Activated CD8-positive, alpha-beta memory T cell treated with anti-CD3 and anti-CD28 coated beads, Interleukin-2, amount 50 U/mL, for 1 hour (primary cell): ENCODE measurements around the gene EIPR1.
"Not testable (repeated sequence)": the region's sequence is repeated elsewhere in the genome, so short reads cannot be mapped to it uniquely, and the experiment has no call there.

Experiments used
- DNase-seq: peaks from one replicate; pipeline ENCODE4 v3.0.0-alpha.2; 2020; ENCODE audit errors: extremely low read depth

The EIPR1 gene

DNA sequence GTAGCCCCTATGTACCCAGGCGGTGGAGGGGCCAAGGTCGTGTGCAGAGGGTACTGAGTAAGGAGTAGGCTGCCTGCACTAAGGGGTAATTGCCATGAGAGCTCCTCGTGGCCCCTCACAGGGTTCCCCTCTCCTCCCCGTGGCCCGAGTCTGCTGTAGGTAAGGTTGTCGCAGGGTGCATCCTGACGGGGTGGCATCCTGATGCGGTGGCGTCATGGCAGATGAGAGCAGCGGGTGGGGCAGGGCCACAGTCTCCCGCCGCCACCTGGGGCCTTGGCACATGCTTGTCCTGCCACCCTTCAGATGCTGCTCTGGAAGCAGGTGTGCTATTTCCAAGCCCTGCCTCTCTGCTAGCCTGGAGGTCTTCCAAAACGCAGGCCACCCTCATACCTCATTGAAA lies 89.7 kb downstream of the EIPR1 start:
- DNase-seq = no peak

- DNase-seq = not testable (repeated sequence)
Observed at GRCh38 chr2:3286646-3287036, 91.0 kb downstream of the EIPR1 start.

- DNase-seq = no peak
Observed at GRCh38 chr2:3285901-3286645, 91.5 kb downstream of the EIPR1 start.

DNA sequence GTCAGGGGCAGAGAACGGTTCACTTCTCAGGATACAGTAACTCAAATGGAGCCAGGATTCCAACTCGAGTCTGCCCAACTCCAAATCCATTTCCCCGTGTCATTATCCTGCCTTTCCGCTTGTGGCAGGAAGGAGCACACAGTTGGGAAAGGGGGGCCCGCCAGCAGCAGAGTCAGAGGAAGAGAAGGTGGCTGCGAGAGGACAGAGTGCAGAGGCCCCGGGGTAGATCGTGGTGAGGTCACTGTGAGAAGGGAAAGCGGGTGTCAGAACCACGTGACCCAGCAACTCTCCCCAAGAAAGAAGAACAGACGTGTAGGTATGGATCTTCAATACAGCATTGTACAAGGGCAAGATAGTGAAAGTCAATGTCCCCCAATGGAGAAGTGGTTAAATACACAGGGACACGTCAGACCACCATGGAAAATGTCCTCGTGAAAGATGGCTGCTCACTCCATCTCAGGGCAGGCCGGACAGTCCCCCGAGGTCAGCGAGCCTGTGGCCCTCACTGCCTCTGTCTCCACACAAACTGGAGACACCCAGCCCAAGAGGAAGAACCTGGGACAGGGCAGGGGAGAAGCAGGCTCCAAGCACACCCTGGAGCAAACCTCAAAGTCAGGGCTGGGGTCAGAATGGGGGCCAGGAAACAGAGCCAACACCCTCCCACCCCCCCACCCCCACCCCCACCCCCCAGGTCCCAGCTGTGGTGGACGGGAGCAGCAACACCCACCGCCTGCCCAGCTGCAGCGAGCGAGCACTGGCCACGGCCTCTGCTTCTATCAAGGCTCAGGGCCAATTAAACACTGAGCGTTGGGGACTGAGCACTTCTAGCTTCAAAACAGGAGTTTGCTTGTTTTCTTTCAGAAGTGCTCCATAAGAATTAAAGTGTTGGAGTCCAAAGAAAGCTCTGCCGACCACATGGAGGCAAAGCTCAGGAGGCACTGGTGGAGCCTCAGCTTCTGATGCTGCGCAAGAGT lies 92.7 kb downstream of the EIPR1 start:
- DNase-seq = no peak

DNA sequence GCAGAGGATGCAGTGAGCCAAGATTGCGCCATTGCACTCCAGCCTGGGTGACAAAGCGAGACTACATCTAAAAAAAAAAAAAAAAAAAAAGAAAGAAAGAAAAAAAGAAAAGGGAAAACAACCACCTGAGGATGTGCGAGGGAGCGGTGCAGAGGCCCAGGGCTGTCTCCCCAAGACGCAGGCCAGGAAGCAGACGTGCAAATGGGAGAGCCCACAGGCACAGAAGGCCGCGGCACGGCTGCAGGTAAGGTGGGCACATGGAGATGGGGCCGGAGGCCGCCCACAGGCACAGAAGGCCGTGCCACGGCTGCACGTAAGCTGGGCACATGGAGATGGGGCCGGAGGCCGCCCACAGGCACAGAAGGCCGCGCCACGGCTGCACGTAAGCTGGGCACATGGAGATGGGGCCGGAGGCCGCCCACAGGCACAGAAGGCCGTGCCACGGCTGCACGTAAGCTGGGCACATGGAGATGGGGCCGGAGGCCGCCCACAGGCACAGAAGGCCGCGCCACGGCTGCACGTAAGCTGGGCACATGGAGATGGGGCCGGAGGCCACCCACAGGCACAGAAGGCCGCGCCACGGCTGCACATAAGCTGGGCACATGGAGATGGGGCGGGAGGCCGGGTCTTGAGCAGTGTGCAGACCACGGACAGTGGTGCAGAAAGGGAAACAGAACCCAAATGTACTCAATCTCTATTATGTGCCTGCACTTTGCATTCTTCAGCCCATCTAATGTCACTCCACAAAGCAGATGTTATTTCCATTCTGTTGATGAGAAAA lies 93.6 kb downstream of the EIPR1 start:
- DNase-seq = not testable (repeated sequence)

GRCh38 chr2:3283206-3283605 lies 94.4 kb downstream of the EIPR1 start:
- DNase-seq = no peak

GRCh38 chr2:3282056-3282998 lies 95.3 kb downstream of the EIPR1 start:
- no peak for DNase-seq

- DNase-seq = no peak
Observed at GRCh38 chr2:3280683-3281520, 96.7 kb downstream of the EIPR1 start.

GRCh38 chr2:3280197-3280596 lies 97.4 kb downstream of the EIPR1 start:
- no peak for DNase-seq

GRCh38 chr2:3279236-3279960 lies 98.2 kb downstream of the EIPR1 start:
- DNase-seq = no peak

DNA sequence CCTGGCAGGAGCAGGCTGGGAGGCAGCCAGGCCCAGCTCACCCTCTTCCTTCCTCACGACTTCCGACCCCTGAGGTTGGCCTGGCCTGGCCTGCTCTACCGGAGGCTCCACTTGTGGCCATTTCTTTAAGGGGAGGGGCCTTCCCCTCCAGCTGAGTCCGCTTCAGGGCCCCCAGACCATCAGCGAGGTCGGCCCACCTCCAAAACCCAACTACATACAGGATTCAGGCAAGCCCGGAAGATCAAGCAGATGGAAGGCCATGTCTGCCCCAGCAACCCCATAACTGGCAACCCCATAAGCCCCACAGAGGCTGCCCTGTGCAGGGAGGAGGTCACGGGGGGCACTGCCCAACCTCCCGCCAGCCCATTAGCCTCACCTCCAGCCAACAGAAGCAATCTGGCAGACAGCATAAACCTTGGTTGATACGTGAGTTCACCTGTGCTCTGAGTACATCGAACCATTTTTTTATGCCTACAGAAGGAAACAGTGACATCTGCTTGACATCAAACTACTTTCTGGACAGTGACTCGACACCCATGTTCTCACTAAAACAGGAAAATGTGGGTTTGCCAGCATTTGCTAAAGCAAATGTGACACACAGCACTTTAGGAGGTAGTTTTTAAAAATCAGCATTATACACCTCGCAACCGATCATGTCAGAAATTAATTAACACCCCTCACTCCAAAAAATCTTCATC lies 98.9 kb downstream of the EIPR1 start:
- no peak for DNase-seq

- no peak for DNase-seq
Observed at GRCh38 chr2:3277748-3278520, 99.7 kb downstream of the EIPR1 start.

DNA sequence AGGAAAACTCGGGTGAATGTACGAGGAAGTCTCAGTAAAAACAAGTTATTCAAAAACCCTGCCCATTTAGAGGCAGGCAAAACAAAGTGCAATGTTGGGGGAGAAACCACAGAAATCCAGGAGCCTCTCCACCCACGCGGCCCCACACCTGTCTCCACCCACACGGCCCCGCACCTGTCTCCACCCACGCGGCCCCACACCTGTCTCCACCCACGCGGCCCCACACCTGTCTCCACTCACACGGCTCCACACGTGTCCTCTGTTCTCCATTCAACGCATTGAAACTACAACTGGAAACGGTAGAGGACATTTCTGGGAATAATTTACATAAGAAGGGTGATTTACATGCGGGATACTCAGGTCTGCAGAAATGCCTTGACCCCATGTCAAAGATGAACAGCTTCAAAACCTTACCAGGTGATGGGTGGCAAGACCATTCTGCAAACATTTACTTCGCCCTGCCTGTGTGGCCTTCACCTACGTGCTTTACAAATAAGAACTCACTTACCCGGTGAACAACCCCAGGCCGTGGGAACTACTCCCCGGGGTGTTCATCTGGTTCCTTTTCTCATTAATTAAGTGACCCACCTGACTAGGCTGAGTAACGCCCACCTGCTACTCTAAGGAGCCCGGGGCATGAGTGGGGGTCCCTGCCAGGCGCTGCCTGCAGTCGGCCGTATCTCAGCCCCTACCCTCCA lies 100.4 kb downstream of the EIPR1 start:
- DNase-seq = no peak

DNA sequence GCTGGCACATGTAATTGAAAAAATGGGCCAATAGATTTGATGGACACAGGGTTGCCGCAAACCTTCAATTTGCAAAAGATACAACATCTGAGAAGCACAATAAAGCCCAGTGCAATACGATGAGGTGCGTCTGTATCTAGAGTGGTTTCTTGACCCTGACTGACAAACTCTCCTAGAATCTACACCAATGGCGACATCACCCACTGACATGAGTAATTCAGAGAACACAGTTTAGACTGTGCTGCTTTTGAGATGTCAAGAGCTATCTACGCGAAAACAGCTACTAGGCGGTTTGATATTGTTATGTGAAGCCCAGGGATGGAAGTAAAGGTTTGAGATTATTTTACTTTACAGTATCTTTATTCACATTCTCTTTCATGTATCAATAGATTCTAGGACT lies 104.9 kb downstream of the EIPR1 start:
- no peak for DNase-seq

DNA sequence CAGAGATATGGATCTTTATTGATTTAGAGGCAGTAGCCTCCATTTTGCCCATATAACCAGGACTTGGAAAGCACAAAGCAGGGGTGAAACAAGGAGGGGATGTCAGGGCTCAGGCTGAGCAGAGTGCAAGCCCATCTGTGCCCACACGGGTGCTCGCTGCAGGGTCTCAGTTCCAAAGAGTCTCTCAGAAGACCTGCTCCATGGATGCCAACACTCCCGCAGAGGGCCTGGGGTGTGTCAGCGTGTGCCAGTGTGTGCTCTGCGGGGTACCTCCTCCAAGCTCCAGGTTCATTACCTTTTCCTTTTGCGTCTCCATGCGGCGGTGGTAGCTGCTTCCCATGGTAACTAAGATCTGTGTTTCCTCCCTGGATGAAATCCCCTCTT lies 107.5 kb downstream of the EIPR1 start:
- DNase-seq = no peak

- DNase-seq = no peak
Observed at GRCh38 chr2:3269425-3270094, 108.1 kb downstream of the EIPR1 start.

GRCh38 chr2:3268705-3269029 lies 109.0 kb downstream of the EIPR1 start:
- no peak for DNase-seq
